Neuronal stem cell (in vitro differentiated cells): ENCODE measurements around the gene OGFOD3.
A peak's percentile ranks its signal among the peaks of the same experiment; 100 is the strongest.

Source experiments
- DNase-seq: peaks from one replicate; pipeline ENCODE4 v3.0.0-alpha.2; 2013; ENCODE audit warnings: low spot score
- H2AFZ ChIP-seq: one replicate; pipeline ENCODE4 v1.6.1; 2013; ENCODE audit warnings: mild to moderate bottlenecking, low read length, inconsistent platforms
- H2AK5ac ChIP-seq: 2 replicates; pipeline ENCODE4 v1.6.1; 2013; ENCODE audit warnings: low read depth, mild to moderate bottlenecking, inconsistent platforms, low read length, moderate library complexity, mixed read lengths
- H2BK120ac ChIP-seq: 2 replicates; pipeline ENCODE4 v1.6.1; 2013; ENCODE audit warnings: low read depth, mild to moderate bottlenecking, inconsistent platforms, low read length, moderate library complexity, mixed read lengths
- H2BK12ac ChIP-seq: one replicate; pipeline ENCODE4 v1.6.1; 2013; ENCODE audit warnings: low read length, inconsistent platforms
- H2BK15ac ChIP-seq: 2 replicates; pipeline ENCODE4 v1.6.1; 2013; ENCODE audit warnings: mild to moderate bottlenecking, low read length, inconsistent platforms, mixed read lengths
- H2BK5ac ChIP-seq: one replicate; pipeline ENCODE4 v1.6.1; 2013; ENCODE audit warnings: inconsistent platforms, mild to moderate bottlenecking, low read length, moderate library complexity
- H3K14ac ChIP-seq: one replicate; pipeline ENCODE4 v1.6.1; 2013; ENCODE audit warnings: low read length, inconsistent platforms
- H3K18ac ChIP-seq: 2 replicates; pipeline ENCODE4 v1.6.1; 2013; ENCODE audit warnings: low read length, inconsistent platforms
- H3K23ac ChIP-seq: 2 replicates; pipeline ENCODE4 v1.6.1; 2013; ENCODE audit warnings: low read depth, mild to moderate bottlenecking, mixed read lengths, low read length, inconsistent platforms; ENCODE audit not compliant: poor library complexity
- H3K27ac ChIP-seq: replicated peaks from 3 replicates; pipeline ENCODE4 v1.5.1; 2013; ENCODE audit warnings: low read length, inconsistent platforms
- H3K27me3 ChIP-seq, 3 experiments: 2 replicates each; pipeline ENCODE4 v1.6.1; 2013; ENCODE audit warnings: low read length in 3 of 3, mild to moderate bottlenecking in 2 of 3, inconsistent platforms in 1 of 3, low read depth in 1 of 3, mixed read lengths in 1 of 3, moderate library complexity in 1 of 3; ENCODE audit not compliant: control insufficient read depth in 3 of 3, insufficient read depth in 3 of 3
- H3K36me3 ChIP-seq, 2 donors: replicated peaks in 1 of 2; 2 replicates each; pipeline ENCODE4 v1.6.1; 2013; ENCODE audit warnings: low read length in 2 of 2; ENCODE audit not compliant: control insufficient read depth in 2 of 2, insufficient read depth in 2 of 2
- H3K4ac ChIP-seq: 2 replicates; pipeline ENCODE4 v1.6.1; 2013; ENCODE audit warnings: inconsistent platforms, mild to moderate bottlenecking, low read length, moderate library complexity
- H3K4me1 ChIP-seq, 2 donors: 1 replicate in 1 of 2; 2 replicates in 1 of 2; pipeline ENCODE4 v1.6.1; 2013; ENCODE audit warnings: low read length in 2 of 2, low read depth in 1 of 2; ENCODE audit not compliant: control insufficient read depth in 2 of 2, insufficient read depth in 1 of 2
- H3K4me2 ChIP-seq: one replicate; pipeline ENCODE4 v1.6.1; 2013; ENCODE audit warnings: mild to moderate bottlenecking, low read length, inconsistent platforms; ENCODE audit not compliant: insufficient read depth, poor library complexity, severe bottlenecking
- H3K4me3 ChIP-seq, 2 donors: 2 replicates each; pipeline ENCODE4 v1.5.1; 2013; ENCODE audit warnings: low read length in 2 of 2, mild to moderate bottlenecking in 2 of 2, inconsistent platforms in 1 of 2, moderate library complexity in 1 of 2
- H3K79me1 ChIP-seq: one replicate; pipeline ENCODE4 v1.6.1; 2013; ENCODE audit warnings: low read depth, mild to moderate bottlenecking, inconsistent platforms, low read length, moderate library complexity
- H3K9ac ChIP-seq: one replicate; pipeline ENCODE4 v1.6.1; 2013; ENCODE audit warnings: mild to moderate bottlenecking, low read depth, low read length, inconsistent platforms; ENCODE audit not compliant: poor library complexity
- H3K9me3 ChIP-seq, 2 donors: replicated peaks in 1 of 2; 2 replicates each; pipeline versions ENCODE3 to v1.6.1; 2013; ENCODE audit warnings: low read length in 2 of 2, mild to moderate bottlenecking in 2 of 2, inconsistent platforms in 1 of 2, low read depth in 1 of 2, mixed read lengths in 1 of 2, moderate library complexity in 1 of 2; ENCODE audit not compliant: control insufficient read depth in 2 of 2, insufficient read depth in 1 of 2
- H4K8ac ChIP-seq: one replicate; pipeline ENCODE4 v1.6.1; 2013; ENCODE audit warnings: low read depth, mild to moderate bottlenecking, inconsistent platforms, low read length, moderate library complexity
- H4K91ac ChIP-seq: one replicate; pipeline ENCODE4 v1.6.1; 2013; ENCODE audit warnings: low read length, low read depth, mild to moderate bottlenecking, inconsistent platforms; ENCODE audit not compliant: poor library complexity
- WGBS, 2 donors: extraction: QIAGEN DNeasy Blood & Tissue Kit; methylation state at CpG; one replicate each; pipeline ENCODE4 v1.1.7; 2013; ENCODE audit warnings: missing lambda C conversion rate in 2 of 2, mixed read lengths in 1 of 2; ENCODE audit not compliant: insufficient read length in 2 of 2, insufficient replicate concordance in 1 of 2; ENCODE audit errors: extremely low coverage in 2 of 2; 5-methylcytosine and 5-hydroxymethylcytosine counted together

Gene OGFOD3

GRCh38 chr17:82458885-82459424 lies 40.6 kb upstream of the OGFOD3 start:
- Histone ChIP-seq H3K23ac (peak overlapping the region; percentile 98), H2BK5ac (no peak overlapping the region), H3K4me1 (peaks cover 2 to 6% of the 10 kb centered on the region in 2 donors), H3K18ac (peak overlapping the region; percentile 97), H3K4ac (no peak overlapping the region), H2BK12ac (no peak overlapping the region), H2BK120ac (no peak overlapping the region), H3K14ac (peak overlapping the region; percentile 84), H3K79me1 (peaks cover 14% of the 10 kb centered on the region), H2BK15ac (peak overlapping the region; percentile 55), H2AFZ (peak overlapping the region; percentile 90), H4K91ac (no peak overlapping the region), H3K9ac (peak overlapping the region; percentile 91), H2AK5ac (peak overlapping the region; percentile 91), H3K27me3 (no peaks in the 10 kb centered on the region), H3K36me3 (peaks cover 32 to 41% of the 10 kb centered on the region in 2 donors), H3K4me3 (peak overlapping the region; percentile 94 to 95), H3K4me2 (peak overlapping the region; percentile 83), H4K8ac (no peak overlapping the region), H3K9me3 (no peaks in the 10 kb centered on the region), H3K27ac (peak overlapping the region; percentile 73)
- WGBS, 2 donors = no CpG with 5 or more reads among the region's 62 CpGs
- DNase-seq = no peak

GRCh38 chr17:82458179-82458884 lies 39.9 kb upstream of the OGFOD3 start, which contains the start of gene NARF:
NARF (plus strand) TSS chr17:82458741; CDS start chr17:82458804, 63 bp downstream.
- peak; percentile 97 for DNase-seq
- Histone ChIP-seq H4K91ac (no peak within 1 kb of the TSS), H3K79me1 (peaks cover 14% of the 10 kb centered on the region), H3K27me3 (no peaks in the 10 kb centered on the region), H2BK12ac (no peak within 1 kb of the TSS), H3K23ac (peak within 1 kb of the TSS; percentile 98), H3K4me3 (peak within 1 kb of the TSS; percentile 94 to 95), H3K36me3 (peaks cover 25 to 35% of the 10 kb centered on the region in 2 donors), H4K8ac (no peak within 1 kb of the TSS), H2AK5ac (peak within 1 kb of the TSS; percentile 91), H3K18ac (peak within 1 kb of the TSS; percentile 99), H3K9me3 (no peaks in the 10 kb centered on the region), H3K4me2 (peak within 1 kb of the TSS; percentile 83), H3K27ac (peak within 1 kb of the TSS; percentile 100), H3K14ac (peak within 1 kb of the TSS; percentile 98), H2BK120ac (no peak within 1 kb of the TSS), H2BK5ac (peak within 1 kb of the TSS; percentile 100), H3K4ac (no peak within 1 kb of the TSS), H3K9ac (peak within 1 kb of the TSS; percentile 98), H2AFZ (peak within 1 kb of the TSS; percentile 90), H3K4me1 (peaks cover 2 to 6% of the 10 kb centered on the region in 2 donors), H2BK15ac (peak within 1 kb of the TSS; percentile 55)
- no CpG with 5 or more reads among the region's 85 CpGs for WGBS, 2 donors

- Histone ChIP-seq H2AFZ (peak overlapping the region; percentile 90), H3K4me3 (peak overlapping the region; percentile 91 to 94), H2BK15ac (no peak overlapping the region), H3K23ac (peak overlapping the region; percentile 98), H4K91ac (no peak overlapping the region), H2BK12ac (no peak overlapping the region), H2BK5ac (peak overlapping the region; percentile 100), H3K27me3 (no peaks in the 10 kb centered on the region), H3K79me1 (peaks cover 14% of the 10 kb centered on the region), H3K14ac (no peak overlapping the region), H3K36me3 (peaks cover 21 to 30% of the 10 kb centered on the region in 2 donors), H3K9me3 (no peaks in the 10 kb centered on the region), H2BK120ac (no peak overlapping the region), H3K4me1 (peaks cover 2 to 6% of the 10 kb centered on the region in 2 donors), H3K18ac (no peak overlapping the region), H2AK5ac (no peak overlapping the region), H3K27ac (peak overlapping the region; percentile 100), H4K8ac (no peak overlapping the region), H3K4ac (no peak overlapping the region), H3K4me2 (peak overlapping the region; percentile 62), H3K9ac (no peak overlapping the region)
- no peak for DNase-seq
- no CpG with 5 or more reads among the region's 8 CpGs for WGBS, 2 donors
These were observed 39.5 kb upstream of the OGFOD3 start for GRCh38 chr17:82457929-82458178.

- no peak overlapping the region for H3K23ac ChIP-seq
These were observed 38.9 kb upstream of the OGFOD3 start for GRCh38 chr17:82457073-82457928.

More at GRCh38 chr17:82457073-82457928, 38.9 kb upstream of the OGFOD3 start:
- H3K36me3 ChIP-seq = peaks cover 16 to 25% of the 10 kb centered on the region in 2 donors
- H2BK5ac ChIP-seq = no peak overlapping the region
- H3K4me3 ChIP-seq = peak overlapping the region in 1 of 2 donors; percentile 94
- H3K9ac ChIP-seq = no peak overlapping the region
- H3K9me3 ChIP-seq = peaks cover 0 to 2% of the 10 kb centered on the region in 2 donors
- H3K79me1 ChIP-seq = peaks cover 11% of the 10 kb centered on the region
- H3K4me1 ChIP-seq = peaks cover 2 to 6% of the 10 kb centered on the region in 2 donors
- DNase-seq = no peak
- no peak overlapping the region for H4K8ac ChIP-seq
- no peak overlapping the region for H4K91ac ChIP-seq
- H3K4ac ChIP-seq = no peak overlapping the region
- no peak overlapping the region for H2BK15ac ChIP-seq
- H3K14ac ChIP-seq = no peak overlapping the region
- no CpG with 5 or more reads among the region's 10 CpGs for WGBS, 2 donors
- H2BK120ac ChIP-seq = no peak overlapping the region
- no peak overlapping the region for H3K27ac ChIP-seq
- H2AK5ac ChIP-seq = no peak overlapping the region
- no peak overlapping the region for H2BK12ac ChIP-seq
- H3K4me2 ChIP-seq = peak overlapping the region; percentile 62
- no peak overlapping the region for H2AFZ ChIP-seq
- H3K27me3 ChIP-seq = no peaks in the 10 kb centered on the region
- H3K18ac ChIP-seq = no peak overlapping the region
